GM12875 (cell line): ENCODE results near the gene BEGAIN.

Experiments used
- H3K4me3 ChIP-seq: one replicate; pipeline ENCODE4 v1.5.1; 2011; ENCODE audit warnings: low read depth, low read length, control low read depth
- CTCF ChIP-seq: IDR thresholded peaks from 2 replicates; pipeline ENCODE4 v1.5.1; 2011; ENCODE audit warnings: low read depth, mild to moderate bottlenecking, control low read depth, inconsistent platforms, low read length, moderate library complexity, borderline replicate concordance; ENCODE audit not compliant: insufficient read depth

The BEGAIN gene

GRCh38 chr14:100559455-100559854, 27.8 kb downstream of the BEGAIN start:
- H3K4me3 ChIP-seq: no peak overlapping the region
- no peak for TF ChIP-seq CTCF

GRCh38 chr14:100558966-100559365, 28.3 kb downstream of the BEGAIN start:
- H3K4me3 ChIP-seq: no peak overlapping the region
- TF ChIP-seq CTCF: no peak

- TF ChIP-seq CTCF: no peak
These were observed 29.0 kb downstream of the BEGAIN start for GRCh38 chr14:100558226-100558625.

GRCh38 chr14:100557658-100558057, 29.6 kb downstream of the BEGAIN start:
- H3K4me3 ChIP-seq: no peak overlapping the region
- TF ChIP-seq CTCF: no peak

More at GRCh38 chr14:100558226-100558625, 29.0 kb downstream of the BEGAIN start:
- no peak overlapping the region for H3K4me3 ChIP-seq

- TF ChIP-seq CTCF: no peak
- H3K4me3 ChIP-seq: no peak overlapping the region
These were observed 30.2 kb downstream of the BEGAIN start for GRCh38 chr14:100556936-100557505.

- H3K4me3 ChIP-seq: no peak overlapping the region
- TF ChIP-seq CTCF: no peak
These were observed 31.1 kb downstream of the BEGAIN start for GRCh38 chr14:100556140-100556475.

GRCh38 chr14:100555436-100556139, 31.6 kb downstream of the BEGAIN start:
- TF ChIP-seq CTCF: no peak
- no peak overlapping the region for H3K4me3 ChIP-seq
